Measurements from ENCODE around the gene DIP2C. TPM values are rescaled to one million over a fixed set of nuclear protein-coding genes. Genes with fewer than 3 reads are reported as not detected.

The DIP2C gene
- total RNA-seq, 1 experiment from 2014 or later = 11.0 TPM

DNA sequence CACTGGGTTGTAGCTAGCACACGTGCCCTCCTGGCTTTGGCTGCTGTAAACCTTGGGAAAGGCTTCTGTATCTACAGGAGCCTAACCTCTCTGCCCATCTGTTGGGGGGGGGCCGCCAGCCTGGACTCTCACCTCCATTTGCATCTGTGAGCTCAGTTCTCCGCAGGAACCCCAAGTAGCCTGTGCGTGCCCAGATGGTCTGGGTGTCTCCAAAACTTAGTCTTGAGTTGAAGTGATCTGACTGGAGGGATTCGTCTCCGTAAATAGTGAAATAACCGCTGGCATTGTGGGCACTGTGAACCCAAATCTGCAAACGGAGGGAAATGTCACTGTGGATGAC lies 406.4 kb downstream of the DIP2C start (continued):
- TF ChIP-seq ZNF396 (CRISPR knock-in tag; IDR thresholded peaks at IDR 0.05; ENCODE audit: borderline replicate concordance) = no peak
- TF ChIP-seq, protein P1, sequence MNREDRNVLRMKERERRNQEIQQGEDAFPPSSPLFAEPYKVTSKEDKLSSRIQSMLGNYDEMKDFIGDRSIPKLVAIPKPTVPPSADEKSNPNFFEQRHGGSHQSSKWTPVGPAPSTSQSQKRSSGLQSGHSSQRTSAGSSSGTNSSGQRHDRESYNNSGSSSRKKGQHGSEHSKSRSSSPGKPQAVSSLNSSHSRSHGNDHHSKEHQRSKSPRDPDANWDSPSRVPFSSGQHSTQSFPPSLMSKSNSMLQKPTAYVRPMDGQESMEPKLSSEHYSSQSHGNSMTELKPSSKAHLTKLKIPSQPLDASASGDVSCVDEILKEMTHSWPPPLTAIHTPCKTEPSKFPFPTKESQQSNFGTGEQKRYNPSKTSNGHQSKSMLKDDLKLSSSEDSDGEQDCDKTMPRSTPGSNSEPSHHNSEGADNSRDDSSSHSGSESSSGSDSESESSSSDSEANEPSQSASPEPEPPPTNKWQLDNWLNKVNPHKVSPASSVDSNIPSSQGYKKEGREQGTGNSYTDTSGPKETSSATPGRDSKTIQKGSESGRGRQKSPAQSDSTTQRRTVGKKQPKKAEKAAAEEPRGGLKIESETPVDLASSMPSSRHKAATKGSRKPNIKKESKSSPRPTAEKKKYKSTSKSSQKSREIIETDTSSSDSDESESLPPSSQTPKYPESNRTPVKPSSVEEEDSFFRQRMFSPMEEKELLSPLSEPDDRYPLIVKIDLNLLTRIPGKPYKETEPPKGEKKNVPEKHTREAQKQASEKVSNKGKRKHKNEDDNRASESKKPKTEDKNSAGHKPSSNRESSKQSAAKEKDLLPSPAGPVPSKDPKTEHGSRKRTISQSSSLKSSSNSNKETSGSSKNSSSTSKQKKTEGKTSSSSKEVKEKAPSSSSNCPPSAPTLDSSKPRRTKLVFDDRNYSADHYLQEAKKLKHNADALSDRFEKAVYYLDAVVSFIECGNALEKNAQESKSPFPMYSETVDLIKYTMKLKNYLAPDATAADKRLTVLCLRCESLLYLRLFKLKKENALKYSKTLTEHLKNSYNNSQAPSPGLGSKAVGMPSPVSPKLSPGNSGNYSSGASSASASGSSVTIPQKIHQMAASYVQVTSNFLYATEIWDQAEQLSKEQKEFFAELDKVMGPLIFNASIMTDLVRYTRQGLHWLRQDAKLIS (CRISPR knock-in tag; IDR thresholded peaks at IDR 0.05; ENCODE audit: borderline replicate concordance) = no peak
- TF ChIP-seq, protein P2, sequence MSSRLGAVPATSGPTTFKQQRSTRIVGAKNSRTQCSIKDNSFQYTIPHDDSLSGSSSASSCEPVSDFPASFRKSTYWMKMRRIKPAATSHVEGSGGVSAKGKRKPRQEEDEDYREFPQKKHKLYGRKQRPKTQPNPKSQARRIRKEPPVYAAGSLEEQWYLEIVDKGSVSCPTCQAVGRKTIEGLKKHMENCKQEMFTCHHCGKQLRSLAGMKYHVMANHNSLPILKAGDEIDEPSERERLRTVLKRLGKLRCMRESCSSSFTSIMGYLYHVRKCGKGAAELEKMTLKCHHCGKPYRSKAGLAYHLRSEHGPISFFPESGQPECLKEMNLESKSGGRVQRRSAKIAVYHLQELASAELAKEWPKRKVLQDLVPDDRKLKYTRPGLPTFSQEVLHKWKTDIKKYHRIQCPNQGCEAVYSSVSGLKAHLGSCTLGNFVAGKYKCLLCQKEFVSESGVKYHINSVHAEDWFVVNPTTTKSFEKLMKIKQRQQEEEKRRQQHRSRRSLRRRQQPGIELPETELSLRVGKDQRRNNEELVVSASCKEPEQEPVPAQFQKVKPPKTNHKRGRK (CRISPR knock-in tag; IDR thresholded peaks at IDR 0.05; ENCODE audit: borderline replicate concordance) = no peak
- TF ChIP-seq SP1 (CRISPR knock-in tag; conservative IDR thresholded peaks at IDR 0.05) = no peak
- TF ChIP-seq OVOL2 (CRISPR knock-in tag; IDR thresholded peaks at IDR 0.05; ENCODE audit: borderline replicate concordance) = no peak
- TF ChIP-seq TEAD4 (CRISPR knock-in tag; IDR thresholded peaks at IDR 0.05) = no peak

- Mint-ChIP-seq H3K9me3 (no peaks in the 10 kb centered on the region), H3K4me3 (no peak overlapping the region), H3K27me3 (ENCODE audit: low read depth) (no peaks in the 10 kb centered on the region; the same call in 1 of the 2 replicates), H3K36me3 (no peaks in the 10 kb centered on the region), H3K27ac (peak overlapping the region; percentile 60; the same call in 1 of the 2 replicates), H3K4me1 (peaks cover 7% of the 10 kb centered on the region)
- ATAC-seq (no peak), DNase-seq (ENCODE audit: low spot score) (no peak)
- CTCF ChIA-PET = interaction anchor here (0.8 to 1.3 kb wide), 3 partner anchors 13 to 506 kb away, joined by 3 read pairs; no protein-coding TSS in a partner anchor
- TF ChIP-seq OVOL2 (CRISPR knock-in tag; IDR thresholded peaks at IDR 0.05; ENCODE audit: borderline replicate concordance) (no peak), ATF3 (CRISPR knock-in tag; conservative IDR thresholded peaks at IDR 0.05) (no peak), ZNF263 (CRISPR knock-in tag; IDR thresholded peaks at IDR 0.05; ENCODE audit: low read depth) (no peak), FOXJ3 (CRISPR knock-in tag; IDR thresholded peaks at IDR 0.05; ENCODE audit: borderline replicate concordance) (no peak)
- TF ChIP-seq, protein P3, sequence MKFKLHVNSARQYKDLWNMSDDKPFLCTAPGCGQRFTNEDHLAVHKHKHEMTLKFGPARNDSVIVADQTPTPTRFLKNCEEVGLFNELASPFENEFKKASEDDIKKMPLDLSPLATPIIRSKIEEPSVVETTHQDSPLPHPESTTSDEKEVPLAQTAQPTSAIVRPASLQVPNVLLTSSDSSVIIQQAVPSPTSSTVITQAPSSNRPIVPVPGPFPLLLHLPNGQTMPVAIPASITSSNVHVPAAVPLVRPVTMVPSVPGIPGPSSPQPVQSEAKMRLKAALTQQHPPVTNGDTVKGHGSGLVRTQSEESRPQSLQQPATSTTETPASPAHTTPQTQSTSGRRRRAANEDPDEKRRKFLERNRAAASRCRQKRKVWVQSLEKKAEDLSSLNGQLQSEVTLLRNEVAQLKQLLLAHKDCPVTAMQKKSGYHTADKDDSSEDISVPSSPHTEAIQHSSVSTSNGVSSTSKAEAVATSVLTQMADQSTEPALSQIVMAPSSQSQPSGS (CRISPR knock-in tag; IDR thresholded peaks at IDR 0.05; ENCODE audit: borderline replicate concordance, low read depth) = no peak
- POLR2A ChIA-PET = no interaction called here
These were observed 407.0 kb downstream of the DIP2C start for GRCh38 chr10:282294-283139.

DNA sequence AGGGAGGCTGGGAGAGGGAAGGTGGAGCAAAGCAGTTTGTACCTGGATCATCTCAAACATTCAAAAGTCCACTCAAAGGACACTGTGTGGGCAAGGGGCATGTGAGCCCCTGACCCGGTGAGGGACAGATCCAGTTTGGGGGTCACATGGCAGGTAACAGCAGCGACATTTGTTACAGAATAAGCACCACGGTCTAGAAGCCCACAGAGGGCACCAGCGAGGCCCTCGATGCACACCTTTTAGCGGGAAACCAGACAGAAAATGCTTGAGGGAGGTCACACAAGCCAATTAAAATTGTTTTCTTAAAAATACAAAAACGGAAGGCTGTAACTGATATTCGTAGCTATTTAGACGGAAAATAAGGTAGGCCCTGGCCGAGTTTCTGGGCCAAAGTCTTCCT lies 409.8 kb downstream of the DIP2C start:
- H3K27me3 Mint-ChIP-seq (ENCODE audit: low read depth) = no peaks in the 10 kb centered on the region; the same call in 1 of the 2 replicates
- no peak overlapping the region for H3K4me3 Mint-ChIP-seq
- POLR2A ChIA-PET = no interaction called here
- no peaks in the 10 kb centered on the region for H3K9me3 Mint-ChIP-seq
- no peak overlapping the region for H3K27ac Mint-ChIP-seq
- H3K4me1 Mint-ChIP-seq = peaks cover 7% of the 10 kb centered on the region
- peak; percentile 69 for ATAC-seq
- CTCF ChIA-PET = interaction anchor here (1.7 kb wide), 1 partner anchor 27 kb away, joined by 5 read pairs; no protein-coding TSS in a partner anchor
- no peaks in the 10 kb centered on the region for H3K36me3 Mint-ChIP-seq
- DNase-seq (ENCODE audit: low spot score) = peak; percentile 44
- TF ChIP-seq CREB1 (CRISPR knock-in tag; IDR thresholded peaks at IDR 0.05) = no peak
- TF ChIP-seq, protein P4, sequence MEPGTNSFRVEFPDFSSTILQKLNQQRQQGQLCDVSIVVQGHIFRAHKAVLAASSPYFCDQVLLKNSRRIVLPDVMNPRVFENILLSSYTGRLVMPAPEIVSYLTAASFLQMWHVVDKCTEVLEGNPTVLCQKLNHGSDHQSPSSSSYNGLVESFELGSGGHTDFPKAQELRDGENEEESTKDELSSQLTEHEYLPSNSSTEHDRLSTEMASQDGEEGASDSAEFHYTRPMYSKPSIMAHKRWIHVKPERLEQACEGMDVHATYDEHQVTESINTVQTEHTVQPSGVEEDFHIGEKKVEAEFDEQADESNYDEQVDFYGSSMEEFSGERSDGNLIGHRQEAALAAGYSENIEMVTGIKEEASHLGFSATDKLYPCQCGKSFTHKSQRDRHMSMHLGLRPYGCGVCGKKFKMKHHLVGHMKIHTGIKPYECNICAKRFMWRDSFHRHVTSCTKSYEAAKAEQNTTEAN (CRISPR knock-in tag; IDR thresholded peaks at IDR 0.05) = no peak
- no peak for TF ChIP-seq GTF2I (CRISPR knock-in tag; conservative IDR thresholded peaks at IDR 0.05)
- TF ChIP-seq USF2 (CRISPR knock-in tag; IDR thresholded peaks at IDR 0.05) = peak; percentile 52
- TF ChIP-seq, protein P5, sequence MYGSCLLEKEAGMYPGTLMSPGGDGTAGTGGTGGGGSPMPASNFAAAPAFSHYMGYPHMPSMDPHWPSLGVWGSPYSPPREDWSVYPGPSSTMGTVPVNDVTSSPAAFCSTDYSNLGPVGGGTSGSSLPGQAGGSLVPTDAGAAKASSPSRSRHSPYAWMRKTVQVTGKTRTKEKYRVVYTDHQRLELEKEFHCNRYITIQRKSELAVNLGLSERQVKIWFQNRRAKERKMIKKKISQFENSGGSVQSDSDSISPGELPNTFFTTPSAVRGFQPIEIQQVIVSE (CRISPR knock-in tag; IDR thresholded peaks at IDR 0.05; ENCODE audit: borderline replicate concordance) = no peak
- no peak for TF ChIP-seq JAZF1 (CRISPR knock-in tag; IDR thresholded peaks at IDR 0.05)
- no peak for TF ChIP-seq NR3C1 (CRISPR knock-in tag; conservative IDR thresholded peaks at IDR 0.05; ENCODE audit: low read depth)
- TF ChIP-seq, protein P6, sequence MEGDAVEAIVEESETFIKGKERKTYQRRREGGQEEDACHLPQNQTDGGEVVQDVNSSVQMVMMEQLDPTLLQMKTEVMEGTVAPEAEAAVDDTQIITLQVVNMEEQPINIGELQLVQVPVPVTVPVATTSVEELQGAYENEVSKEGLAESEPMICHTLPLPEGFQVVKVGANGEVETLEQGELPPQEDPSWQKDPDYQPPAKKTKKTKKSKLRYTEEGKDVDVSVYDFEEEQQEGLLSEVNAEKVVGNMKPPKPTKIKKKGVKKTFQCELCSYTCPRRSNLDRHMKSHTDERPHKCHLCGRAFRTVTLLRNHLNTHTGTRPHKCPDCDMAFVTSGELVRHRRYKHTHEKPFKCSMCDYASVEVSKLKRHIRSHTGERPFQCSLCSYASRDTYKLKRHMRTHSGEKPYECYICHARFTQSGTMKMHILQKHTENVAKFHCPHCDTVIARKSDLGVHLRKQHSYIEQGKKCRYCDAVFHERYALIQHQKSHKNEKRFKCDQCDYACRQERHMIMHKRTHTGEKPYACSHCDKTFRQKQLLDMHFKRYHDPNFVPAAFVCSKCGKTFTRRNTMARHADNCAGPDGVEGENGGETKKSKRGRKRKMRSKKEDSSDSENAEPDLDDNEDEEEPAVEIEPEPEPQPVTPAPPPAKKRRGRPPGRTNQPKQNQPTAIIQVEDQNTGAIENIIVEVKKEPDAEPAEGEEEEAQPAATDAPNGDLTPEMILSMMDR (IDR thresholded peaks at IDR 0.05) = no peak
- no peak for TF ChIP-seq GRHL2 (CRISPR knock-in tag; IDR thresholded peaks at IDR 0.05; ENCODE audit: insufficient replicate concordance, severe bottlenecking)

Data from WTC11 (cell line).